Keratinocyte (primary cell): ENCODE results near the gene PPM1H. TPM values are rescaled to one million over a fixed set of nuclear protein-coding genes. Genes with fewer than 3 reads are reported as not detected.

Experiments
- DNase-seq: peaks from one replicate; pipeline ENCODE4 v3.0.0-alpha.2; 2011; ENCODE audit warnings: low read depth, missing footprints, low spot score
- FAIRE-seq: peaks from 2 replicates; lab custom pipeline; 2011; peaks lifted over from hg19 to GRCh38; lab: Jason Lieb, UNC
- H2AFZ ChIP-seq: 2 replicates; pipeline ENCODE4 v1.6.0; 2012; ENCODE audit warnings: low read length, control low read depth, inconsistent platforms; ENCODE audit not compliant: control insufficient read depth
- H3K27ac ChIP-seq: 2 replicates; pipeline ENCODE4 v1.5.1; 2011; ENCODE audit warnings: low read length; ENCODE audit not compliant: control insufficient read depth, insufficient read depth
- H3K27me3 ChIP-seq: 3 replicates; pipeline ENCODE4 v1.6.0; 2011; ENCODE audit warnings: low read length; ENCODE audit not compliant: control insufficient read depth, insufficient read depth; ENCODE audit errors: extremely low read depth
- H3K36me3 ChIP-seq, 2 experiments: 2 replicates in 1 of 2; 3 replicates in 1 of 2; pipeline ENCODE4 v1.5.1; 2011; ENCODE audit warnings: low read length in 2 of 2, mild to moderate bottlenecking in 1 of 2; ENCODE audit not compliant: control insufficient read depth in 2 of 2, insufficient read depth in 2 of 2; ENCODE audit errors: extremely low read depth in 1 of 2
- H3K4me1 ChIP-seq: 3 replicates; pipeline ENCODE4 v1.5.1; 2011; ENCODE audit warnings: low read length; ENCODE audit not compliant: control insufficient read depth, insufficient read depth; ENCODE audit errors: extremely low read depth
- H3K4me2 ChIP-seq: 3 replicates; pipeline ENCODE4 v1.6.0; 2011; ENCODE audit warnings: low read depth, low read length; ENCODE audit not compliant: control insufficient read depth, insufficient read depth; ENCODE audit errors: extremely low read depth
- H3K4me3 ChIP-seq, 3 experiments: fragments of 200-600 bp in 1 of 3; sonication (generic) in 1 of 3; 2 replicates in 2 of 3; 3 replicates in 1 of 3; pipeline ENCODE4 v1.5.1; 2011 to 2016; ENCODE audit warnings: low read length in 3 of 3, mild to moderate bottlenecking in 3 of 3, control low read depth in 2 of 3, inconsistent platforms in 1 of 3, low read depth in 1 of 3, mixed read lengths in 1 of 3, mixed run types in 1 of 3, moderate library complexity in 1 of 3; ENCODE audit not compliant: control insufficient read depth in 2 of 3, insufficient read depth in 2 of 3; ENCODE audit errors: extremely low read depth in 1 of 3
- H3K79me2 ChIP-seq: 2 replicates; pipeline ENCODE4 v1.6.0; 2012; ENCODE audit warnings: low read length; ENCODE audit not compliant: control insufficient read depth, insufficient read depth
- H3K9ac ChIP-seq: 3 replicates; pipeline ENCODE4 v1.6.0; 2011; ENCODE audit warnings: low read length; ENCODE audit not compliant: control insufficient read depth, insufficient read depth; ENCODE audit errors: extremely low read depth
- H3K9me1 ChIP-seq: 3 replicates; pipeline ENCODE4 v1.6.0; 2011; ENCODE audit warnings: low read length; ENCODE audit not compliant: control insufficient read depth, insufficient read depth; ENCODE audit errors: extremely low read depth
- H3K9me3 ChIP-seq: 2 replicates; pipeline ENCODE4 v1.5.1; 2012; ENCODE audit warnings: low read depth, low read length; ENCODE audit not compliant: control insufficient read depth
- H4K20me1 ChIP-seq: 3 replicates; pipeline ENCODE4 v1.6.0; 2011; ENCODE audit warnings: low read length; ENCODE audit not compliant: control insufficient read depth, insufficient read depth; ENCODE audit errors: extremely low read depth
- CTCF ChIP-seq, 3 experiments: IDR thresholded peaks in 1 of 3; conservative IDR thresholded peaks in 1 of 3; optimal IDR thresholded peaks in 1 of 3; 2 replicates in 2 of 3; 3 replicates in 1 of 3; pipeline versions ENCODE3 to v1.5.1; 2011; ENCODE audit warnings: low read length in 3 of 3, mild to moderate bottlenecking in 3 of 3, moderate library complexity in 2 of 3, control low read depth in 1 of 3, inconsistent platforms in 1 of 3; ENCODE audit not compliant: insufficient read depth in 2 of 3; ENCODE audit errors: extremely low read depth in 1 of 3
- EZH2 ChIP-seq: IDR thresholded peaks from one replicate; pipeline ENCODE4 v1.6.1; 2012; ENCODE audit warnings: inconsistent platforms, mild to moderate bottlenecking, low read length, moderate library complexity
- dilution Hi-C: fragments of 300-500 bp; cut with MboI; formaldehyde crosslinking; loops from one replicate; pipeline ENCODE4 v1.7.0; 2020; ENCODE audit warnings: low sequenced_read_pairs; ENCODE audit not compliant: extremely low pct_ligation_motif_present
- polyA plus RNA-seq, 5 experiments: library from polyadenylated mRNA; depleted of rRNA in 3 of 5; stranded (reverse) in 3 of 5; stranded (forward) in 1 of 5; unstranded in 1 of 5; fragments of >200 nt; gene quantifications; 1 replicate in 1 of 5; 2 replicates in 3 of 5; 3 replicates in 1 of 5; pipeline versions ENCODE4 v1.2.1 to v1.2.3, GENCODE V29; 2011 to 2012; ENCODE audit warnings: missing spikeins in 2 of 5, low read depth in 1 of 5, low replicate concordance in 1 of 5

Gene PPM1H
- polyA plus RNA-seq, 1 donor (not counting 4 experiments of a cell fraction or from before 2014, with no cell fraction given): 0.09 TPM

GRCh38 chr12:62834971-62835547 is 99.9 kb downstream of the PPM1H start:
- DNase-seq: no peak
- H2AFZ ChIP-seq: no peak overlapping the region
- no peaks in the 10 kb centered on the region for H3K36me3 ChIP-seq
- FAIRE-seq: peak; percentile 57
- H3K27ac ChIP-seq: no peak overlapping the region
- no peaks in the 10 kb centered on the region for H3K4me1 ChIP-seq
- H3K4me2 ChIP-seq: peak overlapping the region; percentile 50
- dilution Hi-C loops: no loop called here
- H3K9ac ChIP-seq: no peak overlapping the region
- no peaks in the 10 kb centered on the region for H3K27me3 ChIP-seq
- no peaks in the 10 kb centered on the region for H3K79me2 ChIP-seq
- H3K9me1 ChIP-seq: no peaks in the 10 kb centered on the region
- H3K9me3 ChIP-seq: no peaks in the 10 kb centered on the region
- no peaks in the 10 kb centered on the region for H4K20me1 ChIP-seq
- H3K4me3 ChIP-seq: no peak overlapping the region
- no peak for TF ChIP-seq EZH2
- no peak for TF ChIP-seq CTCF (optimal IDR thresholded peaks at IDR 0.05 in 1 of 3, IDR thresholded peaks at IDR 0.05 in 1 of 3, conservative IDR thresholded peaks at IDR 0.05 in 1 of 3; ENCODE audit: extremely low read depth in 1 of 3, insufficient read depth in 2 of 3, low read length in 3 of 3)

GRCh38 chr12:62834406-62834805 is 100.5 kb downstream of the PPM1H start:
- peak overlapping the region; percentile 50 for H3K4me2 ChIP-seq
- H3K4me3 ChIP-seq: no peak overlapping the region
- no peaks in the 10 kb centered on the region for H4K20me1 ChIP-seq
- H3K36me3 ChIP-seq: no peaks in the 10 kb centered on the region
- H3K79me2 ChIP-seq: no peaks in the 10 kb centered on the region
- DNase-seq: no peak
- H3K9ac ChIP-seq: no peak overlapping the region
- H3K9me3 ChIP-seq: no peaks in the 10 kb centered on the region
- no peak overlapping the region for H2AFZ ChIP-seq
- H3K4me1 ChIP-seq: no peaks in the 10 kb centered on the region
- no peaks in the 10 kb centered on the region for H3K9me1 ChIP-seq
- H3K27ac ChIP-seq: no peak overlapping the region
- dilution Hi-C loops: no loop called here
- FAIRE-seq: no peak
- TF ChIP-seq CTCF (optimal IDR thresholded peaks at IDR 0.05 in 1 of 3, IDR thresholded peaks at IDR 0.05 in 1 of 3, conservative IDR thresholded peaks at IDR 0.05 in 1 of 3; ENCODE audit: extremely low read depth in 1 of 3, insufficient read depth in 2 of 3, low read length in 3 of 3) (no peak), EZH2 (no peak)
- H3K27me3 ChIP-seq: no peaks in the 10 kb centered on the region
